ENCODE measurements around the gene COL5A2.

The COL5A2 gene

DNA sequence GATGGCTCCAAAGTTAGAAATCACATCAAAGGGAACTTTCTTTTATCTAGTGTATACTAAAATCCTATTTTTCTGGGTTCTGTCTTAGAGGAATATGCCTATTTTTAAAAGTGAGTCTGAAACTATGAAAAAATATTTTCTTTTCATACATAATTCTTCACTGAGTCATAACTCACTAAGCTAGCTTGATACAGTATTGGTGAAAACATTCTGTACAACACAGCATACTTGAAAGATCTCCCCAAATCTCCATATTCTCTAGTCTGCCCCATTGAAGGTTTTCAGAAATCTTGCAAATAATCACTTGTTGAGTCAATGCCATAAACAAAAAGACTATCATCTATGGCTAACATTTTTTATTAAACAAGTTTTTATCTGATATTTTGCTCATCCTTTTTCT lies 160.9 kb downstream of the COL5A2 start:
- no peak overlapping the region for H3K4me3 ChIP-seq (ENCODE audit: low read length)
- DNase-seq (ENCODE audit: low read depth, low spot score), result no peak

GRCh38 chr2:189016311-189016861 lies 163.2 kb downstream of the COL5A2 start:
- H3K4me3 ChIP-seq (ENCODE audit: low read length), result no peak overlapping the region
- no peak for DNase-seq (ENCODE audit: low read depth, low spot score)

DNA sequence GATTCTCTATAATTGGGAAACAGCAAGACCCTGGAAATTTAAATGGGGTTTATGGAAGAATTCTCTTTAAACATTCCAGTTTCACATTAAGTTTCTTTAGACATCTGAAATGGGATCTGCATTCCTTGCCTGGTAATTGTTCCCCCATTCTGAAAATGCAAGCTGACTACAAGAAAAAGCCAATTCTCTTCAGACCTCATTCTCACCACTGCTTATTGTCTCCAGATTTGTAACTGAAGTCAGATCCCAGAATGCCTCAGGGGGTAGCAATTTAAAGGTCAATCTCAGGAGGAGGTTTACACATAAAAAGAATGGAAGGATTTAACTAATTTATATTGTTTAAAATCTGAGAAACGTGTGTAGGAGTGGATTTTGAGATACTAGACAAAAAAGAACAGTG lies 164.2 kb downstream of the COL5A2 start:
- H3K4me3 ChIP-seq (ENCODE audit: low read length), result no peak overlapping the region
- DNase-seq (ENCODE audit: low read depth, low spot score), result no peak

DNA sequence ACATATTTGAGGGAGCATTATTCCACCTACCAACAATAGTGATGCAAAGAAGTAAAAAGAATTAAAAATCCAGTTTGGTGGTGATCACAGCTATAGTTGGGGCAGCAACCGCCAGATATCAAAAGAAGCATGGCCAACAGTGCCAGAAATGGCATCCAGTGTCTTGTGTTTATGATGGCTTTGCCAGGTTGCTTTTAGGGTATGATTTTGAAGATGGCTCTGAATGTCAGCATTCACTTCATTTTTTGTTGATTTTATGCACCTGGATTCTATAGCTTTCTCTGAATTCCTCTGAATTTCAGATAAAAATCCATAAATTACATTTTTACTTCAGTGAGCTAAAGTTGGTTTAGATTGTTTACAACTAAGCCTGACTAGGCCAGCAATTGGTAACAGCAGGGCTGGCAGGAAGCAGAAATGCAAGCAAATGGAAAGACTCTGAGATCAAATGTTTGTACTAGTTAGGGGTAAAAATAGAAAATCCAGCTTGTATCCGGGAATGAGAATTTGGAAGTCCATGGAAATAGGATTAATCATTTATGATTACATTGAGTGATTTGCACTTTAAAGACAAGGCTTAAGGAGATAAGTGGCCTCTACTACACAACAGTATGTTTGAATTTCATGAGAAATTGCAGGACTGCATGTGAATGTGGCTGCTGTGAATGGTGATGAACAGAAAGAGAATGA lies 165.0 kb downstream of the COL5A2 start:
- DNase-seq (ENCODE audit: low read depth, low spot score), result no peak
- H3K4me3 ChIP-seq (ENCODE audit: low read length), result no peak overlapping the region

- no peak for DNase-seq (ENCODE audit: low read depth, low spot score)
- H3K4me3 ChIP-seq (ENCODE audit: low read length), result no peak overlapping the region
These were observed 165.7 kb downstream of the COL5A2 start for GRCh38 chr2:189013671-189014448.

- H3K4me3 ChIP-seq (ENCODE audit: low read length), result no peak overlapping the region
- DNase-seq (ENCODE audit: low read depth, low spot score), result no peak
These were observed 166.5 kb downstream of the COL5A2 start for GRCh38 chr2:189013031-189013430.

DNA sequence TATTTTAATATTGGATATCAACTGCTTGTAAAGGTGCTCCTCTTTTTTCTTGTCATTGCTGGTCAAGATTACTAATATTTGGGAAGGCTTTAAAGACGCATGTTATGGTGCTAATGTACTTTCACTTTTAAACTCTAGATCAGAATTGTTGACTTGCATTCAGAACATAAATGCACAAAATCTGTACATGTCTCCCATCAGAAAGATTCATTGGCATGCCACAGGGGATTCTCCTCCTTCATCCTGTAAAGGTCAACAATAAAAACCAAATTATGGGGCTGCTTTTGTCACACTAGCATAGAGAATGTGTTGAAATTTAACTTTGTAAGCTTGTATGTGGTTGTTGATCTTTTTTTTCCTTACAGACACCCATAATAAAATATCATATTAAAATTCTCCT lies 167.2 kb downstream of the COL5A2 start:
- no peak overlapping the region for H3K4me3 ChIP-seq (ENCODE audit: low read length)
- DNase-seq (ENCODE audit: low read depth, low spot score), result no peak

DNA sequence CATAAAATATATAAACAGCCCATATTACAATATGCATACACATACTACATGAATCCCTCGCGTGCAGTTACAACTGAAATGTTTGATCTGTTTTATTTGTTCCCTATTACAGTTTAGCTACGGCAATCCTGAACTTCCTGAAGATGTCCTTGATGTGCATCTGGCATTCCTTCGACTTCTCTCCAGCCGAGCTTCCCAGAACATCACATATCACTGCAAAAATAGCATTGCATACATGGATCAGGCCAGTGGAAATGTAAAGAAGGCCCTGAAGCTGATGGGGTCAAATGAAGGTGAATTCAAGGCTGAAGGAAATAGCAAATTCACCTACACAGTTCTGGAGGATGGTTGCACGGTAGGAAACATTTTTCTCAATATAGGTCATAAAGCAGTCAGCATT lies 169.0 kb downstream of the COL5A2 start:
- no peak overlapping the region for H3K4me3 ChIP-seq (ENCODE audit: low read length)
- no peak for DNase-seq (ENCODE audit: low read depth, low spot score)

- H3K4me3 ChIP-seq (ENCODE audit: low read length), result no peak overlapping the region
- no peak for DNase-seq (ENCODE audit: low read depth, low spot score)
These were observed 170.9 kb downstream of the COL5A2 start for GRCh38 chr2:189008555-189009262.

GRCh38 chr2:189002079-189002478 lies 177.5 kb downstream of the COL5A2 start:
- DNase-seq (ENCODE audit: low read depth, low spot score), result no peak
- no peak overlapping the region for H3K4me3 ChIP-seq (ENCODE audit: low read length)

DNA sequence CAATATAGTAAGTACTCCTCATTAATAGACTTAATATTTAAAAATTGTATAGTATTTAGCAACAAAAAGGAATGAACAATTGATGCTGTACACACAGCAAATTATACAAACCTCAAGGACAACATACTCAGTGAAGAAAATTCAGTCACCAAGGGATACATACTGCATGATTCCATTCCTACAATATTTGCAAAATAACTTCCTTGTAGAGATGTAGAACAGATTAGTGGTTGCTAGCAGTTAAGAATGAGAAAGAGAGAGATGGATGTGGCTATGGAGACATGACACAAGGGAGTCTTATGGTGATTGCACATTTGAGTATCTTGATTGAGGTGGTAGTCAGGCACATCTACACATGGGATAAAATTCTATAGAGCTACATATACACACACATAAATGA lies 179.3 kb downstream of the COL5A2 start:
- no peak overlapping the region for H3K4me3 ChIP-seq (ENCODE audit: low read length)
- no peak for DNase-seq (ENCODE audit: low read depth, low spot score)

DNA sequence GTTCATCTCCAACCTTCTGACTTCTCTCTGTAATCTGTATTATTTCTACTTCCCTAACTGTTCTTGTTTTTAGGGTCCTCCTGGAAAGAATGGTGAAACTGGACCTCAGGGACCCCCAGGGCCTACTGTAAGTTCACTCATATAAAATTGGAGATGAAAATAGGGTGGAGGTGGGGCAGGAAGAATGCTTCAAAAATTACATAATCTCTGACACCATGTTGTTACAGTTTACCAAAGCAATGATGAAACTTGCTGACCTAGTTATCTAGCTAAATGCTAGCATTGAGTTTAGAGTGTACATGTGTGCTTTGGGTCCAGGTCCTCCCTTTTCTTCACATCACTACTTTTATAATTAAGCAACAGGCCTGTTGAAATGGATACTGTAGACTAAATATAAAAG lies 182.3 kb downstream of the COL5A2 start:
- DNase-seq (ENCODE audit: low read depth, low spot score), result no peak
- H3K4me3 ChIP-seq (ENCODE audit: low read length), result no peak overlapping the region

GRCh38 chr2:188993247-188993646 lies 186.3 kb downstream of the COL5A2 start:
- no peak for DNase-seq (ENCODE audit: low read depth, low spot score)
- H3K4me3 ChIP-seq (ENCODE audit: low read length), result no peak overlapping the region

DNA sequence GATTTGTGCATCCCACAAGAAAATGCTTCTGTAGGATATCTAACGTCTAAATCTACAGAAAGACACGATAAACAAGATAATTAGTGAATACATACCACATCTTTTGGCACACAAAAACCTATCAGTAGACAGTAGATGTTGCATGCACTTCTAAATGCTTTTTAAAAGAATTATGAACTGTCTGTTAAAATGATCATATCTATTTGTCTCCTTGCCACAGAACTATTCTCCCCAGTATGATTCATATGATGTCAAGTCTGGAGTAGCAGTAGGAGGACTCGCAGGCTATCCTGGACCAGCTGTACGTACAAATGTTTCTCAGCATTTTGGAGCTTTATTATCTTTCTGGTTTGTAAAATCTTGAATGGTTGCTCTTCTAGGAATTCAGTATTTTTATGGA lies 192.7 kb downstream of the COL5A2 start:
- no peak for DNase-seq (ENCODE audit: low read depth, low spot score)

DNA sequence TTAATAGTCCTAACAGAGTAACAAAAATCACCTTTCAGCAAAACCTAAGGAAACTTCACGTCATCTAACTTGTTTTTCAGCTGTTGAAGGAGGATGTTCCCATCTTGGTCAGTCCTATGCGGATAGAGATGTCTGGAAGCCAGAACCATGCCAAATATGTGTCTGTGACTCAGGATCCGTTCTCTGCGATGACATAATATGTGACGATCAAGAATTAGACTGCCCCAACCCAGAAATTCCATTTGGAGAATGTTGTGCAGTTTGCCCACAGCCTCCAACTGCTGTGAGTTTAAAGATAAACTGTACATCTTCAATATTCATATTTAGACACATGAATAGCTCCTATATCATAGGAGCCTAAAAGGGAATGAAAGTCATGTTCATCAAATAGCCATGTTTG lies 194.9 kb downstream of the COL5A2 start:
- no peak overlapping the region for H3K4me3 ChIP-seq (ENCODE audit: low read length)
- no peak for DNase-seq (ENCODE audit: low read depth, low spot score)

More for the DNA sequence above, 192.7 kb downstream of the COL5A2 start:
- H3K4me3 ChIP-seq (ENCODE audit: low read length), result no peak overlapping the region

DNA sequence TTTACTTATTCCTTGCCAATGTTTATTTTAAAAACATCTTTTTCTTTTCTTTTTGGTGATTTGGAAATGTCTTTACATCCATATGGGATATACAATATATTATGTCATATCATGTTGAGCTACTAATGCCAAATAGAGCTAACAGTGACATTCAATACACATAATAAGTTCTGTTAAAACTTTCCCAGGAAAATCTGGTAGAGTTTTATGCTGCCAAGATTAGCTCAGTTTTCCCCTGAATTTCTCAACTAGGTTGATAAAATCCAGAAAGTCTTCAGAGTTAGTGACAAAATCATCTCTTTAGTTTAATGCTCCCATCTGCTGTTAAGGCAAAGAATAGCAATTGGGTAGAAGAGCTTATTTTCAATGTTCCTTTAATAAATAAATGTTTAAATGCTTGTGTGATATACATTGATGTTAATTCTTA lies 195.5 kb downstream of the COL5A2 start:
- DNase-seq (ENCODE audit: low read depth, low spot score), result no peak
- no peak overlapping the region for H3K4me3 ChIP-seq (ENCODE audit: low read length)

DNA sequence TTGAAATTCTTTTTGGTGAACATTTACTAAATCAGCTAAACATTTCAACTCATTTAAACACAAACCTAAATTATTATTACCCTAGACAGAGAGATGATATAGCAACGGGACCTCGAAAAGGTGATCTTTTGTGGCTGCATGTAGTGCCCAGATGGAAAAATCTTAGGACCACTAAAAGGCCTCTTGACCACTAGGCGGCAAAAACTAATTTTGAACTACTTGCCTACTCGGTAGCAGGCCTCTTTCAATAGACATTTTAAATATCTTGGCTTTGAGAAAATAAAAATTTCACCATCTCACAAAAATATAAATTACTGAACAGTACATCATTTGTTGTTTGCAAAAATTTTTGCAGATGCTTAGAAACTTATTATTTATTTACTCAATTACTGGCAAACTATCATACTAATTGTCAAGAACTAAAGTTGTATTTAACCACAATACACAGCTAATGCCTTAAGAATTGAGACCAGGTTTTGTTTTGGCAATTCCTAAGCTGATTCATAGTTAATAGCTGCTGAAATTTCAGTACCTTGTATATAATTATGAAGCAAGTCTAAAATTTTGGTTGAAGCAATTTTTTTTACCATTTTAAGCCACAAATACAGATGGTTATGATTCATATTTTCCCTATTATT lies 196.0 kb downstream of the COL5A2 start:
- H3K4me3 ChIP-seq (ENCODE audit: low read length), result no peak overlapping the region
- DNase-seq (ENCODE audit: low read depth, low spot score), result no peak

All from Jurkat, Clone E6-1 (cell line).